ENCODE data around the gene TUBA1C. TPM values are rescaled to one million over a fixed set of nuclear protein-coding genes. Genes with fewer than 3 reads are reported as not detected.

The TUBA1C gene
- total RNA-seq, 1 donor from 2014 or later, result 402 TPM

DNA sequence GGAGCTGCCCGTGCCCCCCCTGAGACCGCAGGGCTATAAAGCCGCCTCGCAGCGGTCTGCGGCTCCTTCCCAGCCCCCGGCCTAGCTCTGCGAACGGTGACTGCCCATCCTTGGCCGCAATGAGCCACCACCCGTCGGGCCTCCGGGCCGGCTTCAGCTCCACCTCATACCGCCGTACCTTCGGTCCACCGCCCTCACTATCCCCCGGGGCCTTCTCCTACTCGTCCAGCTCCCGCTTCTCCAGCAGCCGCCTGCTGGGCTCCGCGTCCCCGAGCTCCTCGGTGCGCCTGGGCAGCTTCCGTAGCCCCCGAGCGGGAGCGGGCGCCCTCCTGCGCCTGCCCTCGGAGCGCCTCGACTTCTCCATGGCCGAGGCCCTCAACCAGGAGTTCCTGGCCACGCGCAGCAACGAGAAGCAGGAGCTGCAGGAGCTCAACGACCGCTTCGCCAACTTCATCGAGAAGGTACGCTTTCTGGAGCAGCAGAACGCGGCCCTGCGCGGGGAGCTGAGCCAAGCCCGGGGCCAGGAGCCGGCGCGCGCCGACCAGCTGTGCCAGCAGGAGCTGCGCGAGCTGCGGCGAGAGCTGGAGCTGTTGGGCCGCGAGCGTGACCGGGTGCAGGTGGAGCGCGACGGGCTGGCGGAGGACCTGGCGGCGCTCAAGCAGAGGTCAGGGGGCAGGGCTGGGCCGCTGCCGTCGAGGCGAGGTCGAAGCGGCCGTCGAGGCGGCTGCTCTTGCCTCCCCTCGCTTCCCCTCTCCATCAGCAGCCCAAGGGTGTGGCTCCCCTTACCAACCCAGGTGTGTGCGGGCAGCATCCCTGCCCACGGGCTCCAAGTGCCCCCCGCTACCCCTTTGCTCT is 30.4 kb downstream of the TUBA1C start, which contains the start of gene PRPH:
Gene PRPH (plus strand): TSS at position 66 of the 855 bp plus-strand sequence. CDS start 54 bp downstream, at position 120.
- Mint-ChIP-seq H3K36me3 (no peaks in the 10 kb centered on the region), H3K9me3 (peaks cover 2% of the 10 kb centered on the region), H3K27ac (no peak within 1 kb of the TSS), H3K4me3 (no peak within 1 kb of the TSS), H3K27me3 (ENCODE audit: insufficient read depth, low read depth) (peaks cover 51% of the 10 kb centered on the region), H3K4me1 (peaks cover 17% of the 10 kb centered on the region)
- Histone ChIP-seq H3K4me1 (peaks cover 27% of the 10 kb centered on the region), H3K9ac (no peak within 1 kb of the TSS), H4K20me1 (ENCODE audit: low read depth) (peaks cover 38% of the 10 kb centered on the region), H3F3A (ENCODE audit: low read depth) (peaks cover 41% of the 10 kb centered on the region), H3K4me3 (peak within 1 kb of the TSS; percentile 29), H3K9me3 (ENCODE audit: low read depth) (no peaks in the 10 kb centered on the region), H3K79me2 (ENCODE audit: low read depth) (no peaks in the 10 kb centered on the region), H3K27ac (no peak within 1 kb of the TSS), H3K4me2 (peak within 1 kb of the TSS; percentile 72), H2AFZ (replicated peaks) (peak within 1 kb of the TSS; percentile 78), H3K27me3 (peaks cover 88% of the 10 kb centered on the region), H3K36me3 (no peaks in the 10 kb centered on the region)
- TF ChIP-seq EZH2phosphoT487 (IDR thresholded peaks at IDR 0.05), result peak; percentile 97
- TF ChIP-seq EZH2 (IDR thresholded peaks at IDR 0.05), result peak; percentile 93
- TF ChIP-seq, protein P1, sequence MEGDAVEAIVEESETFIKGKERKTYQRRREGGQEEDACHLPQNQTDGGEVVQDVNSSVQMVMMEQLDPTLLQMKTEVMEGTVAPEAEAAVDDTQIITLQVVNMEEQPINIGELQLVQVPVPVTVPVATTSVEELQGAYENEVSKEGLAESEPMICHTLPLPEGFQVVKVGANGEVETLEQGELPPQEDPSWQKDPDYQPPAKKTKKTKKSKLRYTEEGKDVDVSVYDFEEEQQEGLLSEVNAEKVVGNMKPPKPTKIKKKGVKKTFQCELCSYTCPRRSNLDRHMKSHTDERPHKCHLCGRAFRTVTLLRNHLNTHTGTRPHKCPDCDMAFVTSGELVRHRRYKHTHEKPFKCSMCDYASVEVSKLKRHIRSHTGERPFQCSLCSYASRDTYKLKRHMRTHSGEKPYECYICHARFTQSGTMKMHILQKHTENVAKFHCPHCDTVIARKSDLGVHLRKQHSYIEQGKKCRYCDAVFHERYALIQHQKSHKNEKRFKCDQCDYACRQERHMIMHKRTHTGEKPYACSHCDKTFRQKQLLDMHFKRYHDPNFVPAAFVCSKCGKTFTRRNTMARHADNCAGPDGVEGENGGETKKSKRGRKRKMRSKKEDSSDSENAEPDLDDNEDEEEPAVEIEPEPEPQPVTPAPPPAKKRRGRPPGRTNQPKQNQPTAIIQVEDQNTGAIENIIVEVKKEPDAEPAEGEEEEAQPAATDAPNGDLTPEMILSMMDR (IDR thresholded peaks at IDR 0.05), result peak; percentile 29
- peak; percentile 65 for DNase-seq (ENCODE audit: low spot score)

DNA sequence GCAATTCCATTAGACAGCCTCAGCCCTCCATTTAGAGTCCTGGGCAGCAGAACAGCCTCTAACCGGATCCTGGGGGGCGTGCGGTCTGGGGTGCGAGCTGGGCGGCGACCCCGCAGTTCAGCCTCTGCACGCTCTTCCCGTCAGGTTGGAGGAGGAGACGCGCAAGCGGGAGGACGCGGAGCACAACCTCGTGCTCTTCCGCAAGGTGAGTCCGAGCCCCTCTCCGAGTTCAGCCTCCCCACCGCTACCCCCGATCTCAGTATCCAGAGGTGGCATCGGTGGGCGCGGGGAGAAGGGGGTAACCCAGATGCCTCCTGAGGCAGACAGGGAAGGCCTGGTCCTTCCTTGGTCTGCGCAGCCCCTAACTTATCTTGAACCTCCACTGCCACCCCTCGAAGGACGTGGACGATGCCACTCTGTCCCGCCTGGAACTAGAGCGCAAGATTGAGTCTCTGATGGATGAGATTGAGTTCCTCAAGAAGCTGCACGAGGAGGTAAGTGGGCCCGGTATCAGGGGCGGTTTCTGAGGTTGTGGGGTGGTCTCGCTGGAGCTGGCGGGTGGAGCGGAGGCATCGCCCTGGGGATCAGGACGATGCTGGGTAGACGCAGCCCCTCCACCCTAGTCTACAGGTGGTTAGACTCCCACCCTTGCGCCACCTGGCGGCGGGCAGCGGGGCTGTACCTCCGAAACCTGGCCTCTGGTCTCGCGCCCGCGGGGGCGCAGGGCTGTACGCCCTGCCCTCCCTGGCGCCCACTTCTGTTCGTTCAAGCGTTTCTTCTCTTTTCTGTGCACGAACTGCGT is 31.4 kb downstream of the TUBA1C start:
- DNase-seq (ENCODE audit: low spot score), result peak; percentile 78
- peak overlapping the region; percentile 30 for H3K4me3 ChIP-seq
- H3K36me3 Mint-ChIP-seq, result no peaks in the 10 kb centered on the region
- H3K4me2 ChIP-seq, result peak overlapping the region; percentile 70
- no peak overlapping the region for H3K27ac ChIP-seq
- no peaks in the 10 kb centered on the region for H3K79me2 ChIP-seq (ENCODE audit: low read depth)
- peaks cover 55% of the 10 kb centered on the region for H3K27me3 Mint-ChIP-seq (ENCODE audit: insufficient read depth, low read depth)
- H3K9me3 ChIP-seq (ENCODE audit: low read depth), result no peaks in the 10 kb centered on the region
- peaks cover 2% of the 10 kb centered on the region for H3K9me3 Mint-ChIP-seq
- TF ChIP-seq, protein P1 (IDR thresholded peaks at IDR 0.05), result peak; percentile 73
- TF ChIP-seq EZH2 (IDR thresholded peaks at IDR 0.05), result no peak
- no peak for TF ChIP-seq EZH2phosphoT487 (IDR thresholded peaks at IDR 0.05)
- peaks cover 38% of the 10 kb centered on the region for H4K20me1 ChIP-seq (ENCODE audit: low read depth)
- peak overlapping the region; percentile 69 for H3K4me3 Mint-ChIP-seq
- H3K4me1 Mint-ChIP-seq, result peaks cover 17% of the 10 kb centered on the region
- no peak overlapping the region for H3K27ac Mint-ChIP-seq
- peaks cover 41% of the 10 kb centered on the region for H3F3A ChIP-seq (ENCODE audit: low read depth)
- H2AFZ ChIP-seq (replicated peaks), result peak overlapping the region; percentile 34
- peaks cover 95% of the 10 kb centered on the region for H3K27me3 ChIP-seq
- no peak overlapping the region for H3K9ac ChIP-seq
- H3K36me3 ChIP-seq, result no peaks in the 10 kb centered on the region
- peaks cover 27% of the 10 kb centered on the region for H3K4me1 ChIP-seq

DNA sequence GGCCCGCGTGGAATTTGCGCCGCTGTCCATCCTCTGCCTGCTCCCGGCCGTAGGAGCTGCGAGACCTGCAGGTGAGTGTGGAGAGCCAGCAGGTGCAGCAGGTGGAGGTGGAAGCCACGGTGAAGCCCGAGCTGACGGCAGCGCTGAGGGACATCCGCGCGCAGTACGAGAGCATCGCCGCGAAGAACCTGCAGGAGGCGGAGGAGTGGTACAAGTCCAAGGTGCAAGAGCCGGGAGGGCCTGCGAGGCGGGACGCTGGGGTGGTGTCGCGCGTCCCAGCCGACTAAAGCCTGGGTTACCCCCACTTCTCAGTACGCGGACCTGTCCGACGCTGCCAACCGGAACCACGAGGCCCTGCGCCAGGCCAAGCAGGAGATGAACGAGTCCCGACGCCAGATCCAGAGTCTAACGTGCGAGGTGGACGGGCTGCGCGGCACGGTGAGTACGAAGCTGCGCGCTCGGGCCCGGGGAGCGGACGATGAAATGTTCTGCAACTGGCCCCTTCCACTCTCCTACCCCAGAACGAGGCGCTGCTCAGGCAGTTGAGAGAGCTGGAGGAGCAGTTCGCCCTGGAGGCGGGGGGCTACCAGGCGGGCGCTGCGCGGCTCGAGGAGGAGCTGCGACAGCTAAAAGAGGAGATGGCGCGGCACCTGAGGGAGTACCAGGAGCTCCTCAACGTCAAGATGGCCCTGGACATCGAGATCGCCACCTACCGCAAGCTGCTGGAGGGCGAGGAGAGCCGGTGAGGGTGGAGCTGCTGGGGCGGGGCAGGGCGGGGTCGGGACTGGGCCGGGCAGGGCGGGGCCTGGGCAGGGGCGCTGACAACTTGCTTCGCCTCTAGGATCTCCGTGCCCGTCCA is 32.2 kb downstream of the TUBA1C start:
- Mint-ChIP-seq H3K36me3 (no peaks in the 10 kb centered on the region), H3K9me3 (peaks cover 2% of the 10 kb centered on the region), H3K27me3 (ENCODE audit: insufficient read depth, low read depth) (peaks cover 53% of the 10 kb centered on the region), H3K4me1 (peaks cover 17% of the 10 kb centered on the region), H3K4me3 (peak overlapping the region; percentile 69), H3K27ac (no peak overlapping the region)
- Histone ChIP-seq H3K27me3 (peaks cover 94% of the 10 kb centered on the region), H3K79me2 (ENCODE audit: low read depth) (no peaks in the 10 kb centered on the region), H3K9me3 (ENCODE audit: low read depth) (no peaks in the 10 kb centered on the region), H3K4me1 (peaks cover 27% of the 10 kb centered on the region), H3K4me3 (peak overlapping the region; percentile 30), H2AFZ (replicated peaks) (peak overlapping the region; percentile 34), H4K20me1 (ENCODE audit: low read depth) (peaks cover 38% of the 10 kb centered on the region), H3K4me2 (peak overlapping the region; percentile 70), H3F3A (ENCODE audit: low read depth) (peaks cover 41% of the 10 kb centered on the region), H3K36me3 (no peaks in the 10 kb centered on the region), H3K9ac (no peak overlapping the region), H3K27ac (no peak overlapping the region)
- TF ChIP-seq, protein P1 (IDR thresholded peaks at IDR 0.05), result peak; percentile 23
- TF ChIP-seq EZH2phosphoT487 (IDR thresholded peaks at IDR 0.05) (peak; percentile 82), EZH2 (IDR thresholded peaks at IDR 0.05) (peak; percentile 97)
- peak; percentile 80 for DNase-seq (ENCODE audit: low spot score)

Data from neural progenitor cell (in vitro differentiated cells).